ENCODE results near the gene MAN1C1.

DNA sequence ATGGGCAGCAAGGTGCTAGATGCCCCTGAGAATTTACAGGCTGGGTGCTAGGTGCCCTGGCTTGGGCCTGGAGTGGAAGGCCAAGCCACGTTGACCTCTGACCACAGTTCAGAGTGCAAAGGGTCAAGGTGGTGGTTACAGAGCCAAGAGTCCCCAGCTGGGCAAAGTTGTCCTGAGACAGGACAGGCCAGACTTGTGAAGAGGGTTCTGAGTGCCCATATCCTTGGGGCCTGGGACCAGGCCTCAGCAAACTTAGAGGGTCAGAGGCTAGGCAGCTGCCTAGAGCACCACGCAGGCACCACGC is 164.5 kb downstream of the MAN1C1 start:
- TF ChIP-seq HDAC2 (IDR thresholded peaks at IDR 0.05), result no peak
- TF ChIP-seq, protein P1, sequence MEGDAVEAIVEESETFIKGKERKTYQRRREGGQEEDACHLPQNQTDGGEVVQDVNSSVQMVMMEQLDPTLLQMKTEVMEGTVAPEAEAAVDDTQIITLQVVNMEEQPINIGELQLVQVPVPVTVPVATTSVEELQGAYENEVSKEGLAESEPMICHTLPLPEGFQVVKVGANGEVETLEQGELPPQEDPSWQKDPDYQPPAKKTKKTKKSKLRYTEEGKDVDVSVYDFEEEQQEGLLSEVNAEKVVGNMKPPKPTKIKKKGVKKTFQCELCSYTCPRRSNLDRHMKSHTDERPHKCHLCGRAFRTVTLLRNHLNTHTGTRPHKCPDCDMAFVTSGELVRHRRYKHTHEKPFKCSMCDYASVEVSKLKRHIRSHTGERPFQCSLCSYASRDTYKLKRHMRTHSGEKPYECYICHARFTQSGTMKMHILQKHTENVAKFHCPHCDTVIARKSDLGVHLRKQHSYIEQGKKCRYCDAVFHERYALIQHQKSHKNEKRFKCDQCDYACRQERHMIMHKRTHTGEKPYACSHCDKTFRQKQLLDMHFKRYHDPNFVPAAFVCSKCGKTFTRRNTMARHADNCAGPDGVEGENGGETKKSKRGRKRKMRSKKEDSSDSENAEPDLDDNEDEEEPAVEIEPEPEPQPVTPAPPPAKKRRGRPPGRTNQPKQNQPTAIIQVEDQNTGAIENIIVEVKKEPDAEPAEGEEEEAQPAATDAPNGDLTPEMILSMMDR (IDR thresholded peaks at IDR 0.05 in 2 of 3, conservative IDR thresholded peaks at IDR 0.05 in 1 of 3; ENCODE audit: control insufficient read depth in 2 of 3, extremely low read depth in 1 of 3, insufficient read depth in 1 of 3, low read depth in 3 of 3, low read length in 3 of 3), result no peak
- no peak for TF ChIP-seq POLR2A (IDR thresholded peaks at IDR 0.05; ENCODE audit: low read depth, low read length)
- TF ChIP-seq FOXK2 (IDR thresholded peaks at IDR 0.05), result no peak
- TF ChIP-seq, protein P2, sequence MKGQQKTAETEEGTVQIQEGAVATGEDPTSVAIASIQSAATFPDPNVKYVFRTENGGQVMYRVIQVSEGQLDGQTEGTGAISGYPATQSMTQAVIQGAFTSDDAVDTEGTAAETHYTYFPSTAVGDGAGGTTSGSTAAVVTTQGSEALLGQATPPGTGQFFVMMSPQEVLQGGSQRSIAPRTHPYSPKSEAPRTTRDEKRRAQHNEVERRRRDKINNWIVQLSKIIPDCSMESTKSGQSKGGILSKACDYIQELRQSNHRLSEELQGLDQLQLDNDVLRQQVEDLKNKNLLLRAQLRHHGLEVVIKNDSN (IDR thresholded peaks at IDR 0.05; ENCODE audit: borderline replicate concordance, extremely low read length, insufficient read depth, low read depth, low read length), result no peak
- TF ChIP-seq TAF1 (IDR thresholded peaks at IDR 0.05; ENCODE audit: borderline replicate concordance, low read depth, low read length), result no peak
- no peak for TF ChIP-seq POLR2AphosphoS2 (IDR thresholded peaks at IDR 0.05; ENCODE audit: low read depth, low read length)
- TF ChIP-seq, protein P3, sequence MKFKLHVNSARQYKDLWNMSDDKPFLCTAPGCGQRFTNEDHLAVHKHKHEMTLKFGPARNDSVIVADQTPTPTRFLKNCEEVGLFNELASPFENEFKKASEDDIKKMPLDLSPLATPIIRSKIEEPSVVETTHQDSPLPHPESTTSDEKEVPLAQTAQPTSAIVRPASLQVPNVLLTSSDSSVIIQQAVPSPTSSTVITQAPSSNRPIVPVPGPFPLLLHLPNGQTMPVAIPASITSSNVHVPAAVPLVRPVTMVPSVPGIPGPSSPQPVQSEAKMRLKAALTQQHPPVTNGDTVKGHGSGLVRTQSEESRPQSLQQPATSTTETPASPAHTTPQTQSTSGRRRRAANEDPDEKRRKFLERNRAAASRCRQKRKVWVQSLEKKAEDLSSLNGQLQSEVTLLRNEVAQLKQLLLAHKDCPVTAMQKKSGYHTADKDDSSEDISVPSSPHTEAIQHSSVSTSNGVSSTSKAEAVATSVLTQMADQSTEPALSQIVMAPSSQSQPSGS (IDR thresholded peaks at IDR 0.05; ENCODE audit: low read length), result no peak
- TF ChIP-seq, protein P4, sequence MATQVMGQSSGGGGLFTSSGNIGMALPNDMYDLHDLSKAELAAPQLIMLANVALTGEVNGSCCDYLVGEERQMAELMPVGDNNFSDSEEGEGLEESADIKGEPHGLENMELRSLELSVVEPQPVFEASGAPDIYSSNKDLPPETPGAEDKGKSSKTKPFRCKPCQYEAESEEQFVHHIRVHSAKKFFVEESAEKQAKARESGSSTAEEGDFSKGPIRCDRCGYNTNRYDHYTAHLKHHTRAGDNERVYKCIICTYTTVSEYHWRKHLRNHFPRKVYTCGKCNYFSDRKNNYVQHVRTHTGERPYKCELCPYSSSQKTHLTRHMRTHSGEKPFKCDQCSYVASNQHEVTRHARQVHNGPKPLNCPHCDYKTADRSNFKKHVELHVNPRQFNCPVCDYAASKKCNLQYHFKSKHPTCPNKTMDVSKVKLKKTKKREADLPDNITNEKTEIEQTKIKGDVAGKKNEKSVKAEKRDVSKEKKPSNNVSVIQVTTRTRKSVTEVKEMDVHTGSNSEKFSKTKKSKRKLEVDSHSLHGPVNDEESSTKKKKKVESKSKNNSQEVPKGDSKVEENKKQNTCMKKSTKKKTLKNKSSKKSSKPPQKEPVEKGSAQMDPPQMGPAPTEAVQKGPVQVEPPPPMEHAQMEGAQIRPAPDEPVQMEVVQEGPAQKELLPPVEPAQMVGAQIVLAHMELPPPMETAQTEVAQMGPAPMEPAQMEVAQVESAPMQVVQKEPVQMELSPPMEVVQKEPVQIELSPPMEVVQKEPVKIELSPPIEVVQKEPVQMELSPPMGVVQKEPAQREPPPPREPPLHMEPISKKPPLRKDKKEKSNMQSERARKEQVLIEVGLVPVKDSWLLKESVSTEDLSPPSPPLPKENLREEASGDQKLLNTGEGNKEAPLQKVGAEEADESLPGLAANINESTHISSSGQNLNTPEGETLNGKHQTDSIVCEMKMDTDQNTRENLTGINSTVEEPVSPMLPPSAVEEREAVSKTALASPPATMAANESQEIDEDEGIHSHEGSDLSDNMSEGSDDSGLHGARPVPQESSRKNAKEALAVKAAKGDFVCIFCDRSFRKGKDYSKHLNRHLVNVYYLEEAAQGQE (IDR thresholded peaks at IDR 0.05; ENCODE audit: low read depth, low read length), result no peak
- TF ChIP-seq CHD2 (IDR thresholded peaks at IDR 0.05; ENCODE audit: borderline replicate concordance, low read depth, low read length), result no peak
- no peak for TF ChIP-seq SMC3 (IDR thresholded peaks at IDR 0.05; ENCODE audit: borderline replicate concordance, low read length)
- TF ChIP-seq, protein P5, sequence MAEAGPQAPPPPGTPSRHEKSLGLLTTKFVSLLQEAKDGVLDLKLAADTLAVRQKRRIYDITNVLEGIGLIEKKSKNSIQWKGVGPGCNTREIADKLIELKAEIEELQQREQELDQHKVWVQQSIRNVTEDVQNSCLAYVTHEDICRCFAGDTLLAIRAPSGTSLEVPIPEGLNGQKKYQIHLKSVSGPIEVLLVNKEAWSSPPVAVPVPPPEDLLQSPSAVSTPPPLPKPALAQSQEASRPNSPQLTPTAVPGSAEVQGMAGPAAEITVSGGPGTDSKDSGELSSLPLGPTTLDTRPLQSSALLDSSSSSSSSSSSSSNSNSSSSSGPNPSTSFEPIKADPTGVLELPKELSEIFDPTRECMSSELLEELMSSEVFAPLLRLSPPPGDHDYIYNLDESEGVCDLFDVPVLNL (IDR thresholded peaks at IDR 0.05; ENCODE audit: low read depth, low read length), result no peak
- no peak for TF ChIP-seq RAD21 (IDR thresholded peaks at IDR 0.05; ENCODE audit: insufficient read depth, low read depth, low read length)

All from GM12878 (cell line).